Activated CD8-positive, alpha-beta memory T cell treated with anti-CD3 and anti-CD28 coated beads for 1 hour (primary cell): Measurements from ENCODE around the gene RPS6KC1.
"Not testable (repeated sequence)": the region's sequence is repeated elsewhere in the genome, so short reads cannot be mapped to it uniquely, and the experiment has no call there.

ENCODE experiments used
- DNase-seq, 2 donors: peaks; one replicate each; pipeline ENCODE4 v3.0.0-alpha.2; 2020; ENCODE audit warnings: low read depth in 1 of 2; ENCODE audit errors: extremely low read depth in 1 of 2

RPS6KC1 gene

DNA sequence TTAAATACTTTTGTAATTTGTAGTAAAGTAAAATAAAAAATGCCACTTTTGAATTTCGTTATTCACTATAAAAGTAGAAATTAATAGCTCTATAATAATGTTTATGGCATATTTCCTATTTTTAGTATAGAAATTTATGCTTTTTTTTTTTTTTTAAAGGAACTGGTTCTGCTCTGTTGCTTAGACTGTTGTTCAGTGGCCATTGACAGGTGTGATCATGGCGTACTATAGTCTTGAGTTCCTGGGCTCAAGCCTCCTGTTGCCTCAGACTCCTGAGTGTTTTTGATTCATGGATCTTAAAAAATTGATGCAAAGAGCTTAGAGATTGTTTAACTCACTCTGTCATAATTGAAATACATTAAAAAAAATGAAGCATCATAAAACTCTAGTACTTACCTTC is 53.6 kb downstream of the RPS6KC1 start:
- no peak for DNase-seq

DNA sequence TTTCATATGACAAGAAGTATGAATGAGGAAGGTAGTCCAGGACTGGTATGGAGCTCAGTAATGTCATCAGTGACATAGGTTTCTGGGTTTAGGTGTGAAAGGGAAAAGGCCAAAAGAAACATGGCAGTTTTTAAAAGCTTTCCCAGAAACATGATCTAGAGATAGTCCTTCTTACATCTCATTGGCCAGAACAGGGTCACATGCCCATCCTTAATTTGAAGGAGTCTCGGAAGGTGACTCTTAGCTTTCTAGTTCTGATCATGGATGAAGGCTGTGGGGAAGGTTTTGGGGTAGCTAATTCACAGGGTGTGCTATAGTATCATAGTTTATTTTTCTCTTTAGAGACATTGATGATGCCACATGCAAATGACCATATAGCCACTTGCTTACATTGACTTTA is 55.3 kb downstream of the RPS6KC1 start:
- no peak for DNase-seq

DNA sequence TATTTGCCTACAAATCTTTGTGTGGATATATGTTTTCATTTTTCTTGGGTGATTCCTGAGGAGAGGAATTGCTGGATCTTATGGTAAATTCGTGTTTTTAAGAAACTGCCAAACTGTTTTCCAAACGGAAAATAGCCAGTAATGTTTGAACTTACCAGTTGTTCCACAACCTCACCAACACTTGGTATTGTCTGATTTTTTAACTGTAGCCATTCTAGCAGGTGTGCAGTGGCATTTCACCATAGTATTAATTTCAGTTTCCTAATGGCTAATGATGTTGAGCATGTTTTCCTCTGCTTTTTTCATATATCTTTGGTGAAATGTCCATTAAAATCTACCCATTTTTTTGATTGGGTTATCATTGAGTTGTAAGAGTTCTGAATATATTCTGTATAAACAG is 56.6 kb downstream of the RPS6KC1 start:
- no peak for DNase-seq

DNA sequence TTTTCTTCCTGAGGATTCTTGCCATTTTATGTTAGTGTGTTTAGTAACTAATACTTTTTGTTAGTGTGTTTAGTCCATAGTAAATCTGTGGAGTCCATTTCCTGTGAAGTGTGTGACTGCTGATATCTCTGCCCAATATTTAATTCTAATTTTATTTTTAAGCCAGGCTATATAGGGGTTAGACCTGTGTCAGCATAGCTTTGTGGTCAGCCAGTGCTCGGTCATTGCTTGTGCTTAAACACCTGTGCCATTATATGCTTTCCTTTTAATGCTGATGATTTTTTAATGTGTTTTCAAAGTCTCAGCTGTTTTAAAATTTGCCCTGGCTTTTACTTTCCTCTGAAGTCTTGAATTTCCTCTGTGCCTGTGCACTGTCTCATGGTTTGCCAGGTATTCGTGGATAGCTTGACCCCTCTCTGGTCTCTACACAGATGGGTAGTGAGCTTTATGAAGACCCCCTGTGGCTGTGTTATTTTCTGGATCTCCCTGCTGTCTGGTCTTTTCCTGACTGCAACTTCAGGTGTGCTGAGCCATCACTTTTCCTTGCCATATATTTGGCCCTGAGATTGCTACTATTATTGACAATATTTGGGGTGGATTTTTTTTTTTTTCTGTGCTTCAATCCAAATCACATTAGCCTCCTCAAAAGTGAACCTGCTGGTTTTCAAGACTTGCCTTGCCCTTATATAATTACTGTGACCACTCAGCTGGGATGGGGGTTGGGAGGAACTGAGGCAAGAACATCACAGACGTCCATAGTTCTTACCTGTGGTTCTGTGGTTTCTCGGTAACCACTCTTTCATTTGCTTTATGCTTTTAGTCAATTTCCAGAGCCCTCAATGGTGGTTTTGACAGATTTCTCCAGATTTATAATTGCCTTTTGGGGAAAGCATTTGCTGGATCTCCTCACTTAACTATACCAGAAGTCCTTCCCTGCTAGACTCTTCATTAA is 59.6 kb downstream of the RPS6KC1 start:
- DNase-seq, result no peak

DNA sequence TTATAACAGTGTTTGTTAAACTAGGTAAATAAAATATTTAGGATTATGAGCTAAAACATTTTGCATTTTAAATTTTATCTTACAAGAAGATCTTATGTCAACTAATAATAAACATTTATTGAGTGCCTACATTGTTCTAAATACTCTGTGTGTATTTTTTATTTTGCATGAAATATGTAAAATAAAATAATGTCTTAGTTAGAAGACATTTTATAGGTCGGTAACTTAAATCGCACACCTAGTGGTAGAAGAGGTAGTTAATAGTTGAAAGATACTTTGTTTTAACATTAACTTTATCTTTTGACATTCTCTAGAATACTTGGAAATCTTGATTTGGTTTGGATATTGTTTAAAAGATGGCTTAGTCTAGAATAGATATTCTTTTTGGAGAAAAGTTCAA is 60.5 kb downstream of the RPS6KC1 start:
- no peak for DNase-seq

DNA sequence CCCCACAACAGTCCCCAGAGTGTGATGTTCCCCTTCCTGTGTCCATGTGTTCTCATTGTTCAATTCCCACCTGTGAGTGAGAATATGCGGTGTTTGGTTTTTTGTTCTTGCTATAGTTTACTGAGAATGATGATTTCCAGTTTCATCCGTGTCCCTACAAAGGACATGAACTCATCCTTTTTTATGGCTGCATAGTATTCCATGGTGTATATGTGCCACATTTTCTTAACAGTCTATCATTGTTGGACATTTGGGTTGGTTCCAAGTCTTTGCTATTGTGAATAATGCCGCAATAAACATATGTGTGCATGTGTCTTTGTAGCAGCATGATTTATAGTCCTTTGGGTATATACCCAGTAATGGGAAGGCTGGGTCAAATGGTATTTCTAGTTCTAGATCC is 61.7 kb downstream of the RPS6KC1 start:
- DNase-seq, result not testable (repeated sequence)

DNA sequence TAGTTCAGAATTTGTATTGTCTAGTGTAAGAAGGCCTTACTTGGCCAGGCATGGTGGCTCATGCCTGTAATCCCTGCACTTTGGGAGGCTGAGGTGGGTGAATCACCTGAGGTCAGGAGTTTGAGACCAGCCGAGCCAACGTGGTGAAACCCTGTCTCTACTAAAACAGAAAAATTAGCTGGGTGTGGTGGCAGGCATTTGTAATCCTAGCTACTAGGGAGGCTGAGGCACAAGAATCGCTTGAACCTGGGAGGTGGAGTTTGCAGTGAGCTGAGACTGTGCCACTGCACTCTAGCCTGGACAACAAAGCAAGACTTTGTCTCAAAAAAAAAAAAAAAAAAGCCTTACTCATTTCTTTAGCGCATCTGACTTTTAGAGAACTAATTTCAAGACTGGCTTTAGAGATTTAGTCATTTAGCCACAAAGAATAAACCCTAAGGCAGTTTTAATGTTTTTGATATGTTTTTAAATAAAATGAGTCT is 66.7 kb downstream of the RPS6KC1 start:
- not testable (repeated sequence) for DNase-seq

DNA sequence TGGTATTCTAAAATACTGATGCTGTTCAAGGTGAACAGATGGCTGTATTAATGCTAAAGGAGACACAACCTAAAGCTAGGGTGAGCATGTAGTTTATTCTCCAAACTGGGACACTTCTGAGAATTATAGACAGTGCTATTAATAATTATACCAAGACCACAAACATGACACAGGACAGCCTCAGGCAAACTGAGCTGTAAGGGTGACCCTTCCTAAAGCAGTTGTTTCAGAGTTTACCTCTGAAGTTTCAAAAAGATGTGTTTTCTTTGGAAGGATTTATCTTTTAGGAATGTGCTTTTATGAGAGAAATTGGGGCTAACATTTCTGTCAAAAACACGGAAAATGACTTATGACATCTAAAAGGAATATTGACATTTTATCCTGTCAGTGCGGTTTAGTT is 68.8 kb downstream of the RPS6KC1 start:
- DNase-seq, result no peak

DNA sequence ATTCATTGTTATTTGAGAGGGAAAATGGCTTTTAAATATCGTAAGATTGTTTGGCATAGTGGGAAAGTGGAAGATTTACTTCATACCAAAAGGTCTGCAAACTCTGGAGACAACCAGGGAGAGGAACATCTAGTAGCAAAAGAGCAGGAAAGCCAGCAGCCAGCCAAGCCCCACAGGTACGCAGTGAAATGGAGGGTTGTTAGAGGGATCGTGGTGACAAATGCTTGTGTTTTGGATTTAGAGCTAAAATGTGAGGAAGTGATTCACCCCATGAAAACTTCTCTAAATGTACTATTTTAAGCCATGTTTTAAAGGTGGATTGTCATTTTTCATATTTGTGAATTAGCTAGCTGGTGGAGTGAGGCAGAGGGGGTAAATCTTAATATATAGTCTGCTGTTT is 69.3 kb downstream of the RPS6KC1 start:
- no peak for DNase-seq

DNA sequence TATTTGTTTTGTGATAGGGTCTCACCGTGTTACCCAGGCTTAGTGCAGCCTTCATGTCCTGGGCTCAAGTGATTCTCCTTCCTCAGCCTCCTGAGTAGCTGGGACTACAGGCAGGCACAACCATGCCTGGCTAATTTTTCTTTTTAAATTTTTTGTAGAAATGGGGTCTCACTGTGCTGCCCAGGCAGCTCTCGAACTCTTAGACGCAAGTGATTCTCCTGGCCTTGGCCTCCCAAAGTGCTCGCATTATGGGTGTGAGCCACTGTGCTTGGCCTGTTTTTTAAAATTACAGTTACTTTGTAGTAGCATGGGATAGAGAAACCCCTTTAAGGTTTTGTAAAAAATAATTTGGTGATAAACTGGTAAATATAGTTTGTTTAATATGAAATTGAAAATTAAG is 69.9 kb downstream of the RPS6KC1 start:
- DNase-seq, result no peak

DNA sequence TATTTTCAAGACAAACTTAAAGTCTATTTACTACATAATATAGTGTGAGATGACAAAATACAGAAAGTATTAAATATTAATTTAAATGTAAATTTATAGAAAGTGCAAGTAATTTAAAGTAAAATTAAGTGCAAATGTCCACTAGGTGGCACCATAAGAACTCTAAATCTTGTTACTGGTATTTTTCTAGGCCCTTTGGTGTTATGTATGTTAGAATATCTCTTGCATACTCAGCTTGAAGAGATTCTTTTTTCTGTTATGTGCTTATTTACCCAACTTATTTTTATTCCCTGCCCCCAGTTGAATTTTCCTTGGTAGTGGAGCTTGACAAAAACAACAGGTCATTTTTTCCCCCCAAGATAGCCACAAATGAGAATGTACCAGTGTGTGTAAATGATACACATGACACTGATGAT is 71.5 kb downstream of the RPS6KC1 start:
- no peak for DNase-seq

DNA sequence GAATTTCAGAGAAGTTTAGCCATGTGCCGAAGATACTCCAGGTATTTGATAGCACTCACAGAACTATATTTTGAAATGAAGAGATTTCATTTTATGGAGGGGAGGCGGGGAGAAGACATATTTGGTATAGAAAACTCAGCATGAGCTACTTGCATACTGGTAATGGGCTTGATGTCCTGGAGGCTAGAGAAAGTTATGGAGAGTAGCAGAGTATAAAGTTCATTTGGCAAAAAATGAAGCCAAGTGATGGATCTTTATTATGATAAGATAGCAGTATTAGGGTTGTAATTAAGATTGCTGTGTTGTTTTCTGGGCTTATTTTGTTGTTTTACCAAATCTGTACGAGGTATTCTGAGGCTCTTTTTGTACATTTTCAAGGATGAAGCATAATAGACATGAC is 72.0 kb downstream of the RPS6KC1 start:
- no peak for DNase-seq

DNA sequence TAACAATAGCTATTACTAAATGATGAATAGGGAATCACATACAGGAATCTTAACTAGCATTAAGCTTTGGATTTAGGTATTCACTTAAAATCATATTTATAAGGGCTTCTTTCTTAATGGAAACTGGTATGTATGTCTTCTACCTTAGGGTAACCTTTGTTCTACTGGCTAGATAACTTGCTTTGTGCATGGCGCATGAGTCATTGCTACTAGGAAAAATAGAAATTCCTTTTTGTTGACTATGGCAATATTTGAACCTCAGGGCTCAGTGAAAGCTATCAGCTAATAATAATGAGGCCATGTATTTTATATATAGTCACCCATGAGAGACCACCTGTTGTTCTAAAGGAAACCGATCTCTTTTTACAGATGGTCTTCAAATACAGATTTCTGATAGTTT is 72.5 kb downstream of the RPS6KC1 start:
- no peak for DNase-seq

DNA sequence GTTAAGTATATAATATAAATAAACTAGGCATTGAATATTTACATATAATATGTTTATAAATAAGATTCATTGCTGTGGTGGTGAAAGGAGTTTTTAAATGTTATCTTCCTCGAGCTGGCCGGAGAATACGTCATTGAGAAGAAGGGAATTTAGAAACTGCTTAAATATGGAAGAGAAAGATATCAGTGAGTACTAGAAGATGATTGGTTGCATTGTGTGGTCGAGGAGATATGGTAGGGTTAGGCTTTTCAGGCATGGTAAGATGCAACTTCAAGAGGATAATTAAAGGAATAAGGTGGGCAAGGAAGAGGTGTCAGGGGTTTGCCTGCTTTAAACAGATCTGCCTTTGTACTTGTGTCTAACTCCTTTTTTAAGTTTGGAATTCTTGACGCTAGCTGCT is 73.5 kb downstream of the RPS6KC1 start:
- no peak for DNase-seq

DNA sequence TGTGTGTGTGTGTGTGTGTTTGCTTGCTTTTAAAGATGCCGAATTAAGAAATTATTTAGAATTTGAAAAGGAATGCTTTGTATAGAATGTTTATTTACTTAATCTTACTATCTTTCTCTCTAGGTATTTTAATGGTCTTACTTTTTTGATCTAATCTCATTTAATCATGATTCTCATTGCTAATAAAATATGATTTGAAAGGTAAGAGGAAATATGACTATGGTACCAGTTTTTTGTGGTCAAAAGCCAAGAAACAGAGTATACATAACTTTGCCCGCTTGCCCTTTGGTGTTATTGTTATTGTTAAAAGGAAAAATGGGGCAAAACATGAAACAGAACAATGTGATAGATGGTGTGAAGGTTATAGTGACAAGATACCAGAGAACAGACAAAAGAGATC is 74.6 kb downstream of the RPS6KC1 start:
- no peak for DNase-seq

DNA sequence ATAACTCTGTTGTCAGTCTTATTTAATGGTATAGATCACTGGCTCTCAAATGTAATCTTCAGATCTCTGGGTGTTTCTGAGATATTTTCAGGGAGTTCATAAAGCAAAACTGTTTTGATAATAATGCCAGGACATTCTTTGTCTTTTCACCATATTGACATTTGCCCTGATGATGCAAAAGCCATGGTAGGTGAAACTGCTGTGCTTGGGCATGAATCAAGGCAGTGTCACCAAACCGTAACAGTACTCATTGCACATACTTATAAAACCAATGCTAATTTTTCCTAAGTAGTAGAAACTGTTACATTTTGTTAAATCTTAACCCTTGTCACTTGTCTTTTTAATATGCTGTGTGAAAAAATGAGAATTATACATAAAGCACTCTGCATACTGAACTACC is 76.0 kb downstream of the RPS6KC1 start:
- DNase-seq, result no peak

DNA sequence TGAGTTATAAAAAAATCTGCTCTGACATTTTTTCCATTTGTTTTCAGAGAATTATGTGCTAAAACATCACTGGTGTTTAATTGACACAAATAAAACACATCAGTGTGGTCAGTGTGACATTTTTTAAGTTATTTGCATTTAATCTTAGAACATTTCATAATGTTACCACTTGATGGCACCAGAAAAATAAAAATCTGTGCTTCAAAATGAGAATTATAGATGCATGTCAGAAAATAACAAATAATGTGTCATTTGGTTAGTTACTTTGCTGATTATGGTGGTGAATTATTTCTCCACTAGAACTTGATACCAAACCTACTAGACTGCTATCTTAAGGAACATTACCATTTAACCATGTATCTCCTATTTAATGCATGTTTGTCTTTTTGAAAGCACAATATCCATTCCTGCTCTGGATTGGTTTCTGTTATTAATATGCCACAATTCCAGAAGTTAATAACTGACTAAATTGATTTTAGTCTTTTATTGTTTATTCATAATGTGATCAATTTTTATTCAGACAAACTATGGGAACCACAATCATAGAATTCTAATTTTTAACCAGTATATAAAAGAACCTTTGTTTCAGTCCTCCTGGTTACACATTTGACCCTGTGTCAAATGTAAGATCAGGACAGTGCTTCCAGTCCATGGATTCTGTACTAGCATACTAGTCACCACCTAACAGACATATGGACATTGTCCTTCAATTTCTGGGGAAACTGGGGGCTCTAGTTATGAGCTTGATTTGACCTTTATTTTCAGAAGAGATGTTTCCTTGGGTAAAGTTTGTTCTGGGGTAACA is 81.0 kb downstream of the RPS6KC1 start:
- DNase-seq, result no peak

DNA sequence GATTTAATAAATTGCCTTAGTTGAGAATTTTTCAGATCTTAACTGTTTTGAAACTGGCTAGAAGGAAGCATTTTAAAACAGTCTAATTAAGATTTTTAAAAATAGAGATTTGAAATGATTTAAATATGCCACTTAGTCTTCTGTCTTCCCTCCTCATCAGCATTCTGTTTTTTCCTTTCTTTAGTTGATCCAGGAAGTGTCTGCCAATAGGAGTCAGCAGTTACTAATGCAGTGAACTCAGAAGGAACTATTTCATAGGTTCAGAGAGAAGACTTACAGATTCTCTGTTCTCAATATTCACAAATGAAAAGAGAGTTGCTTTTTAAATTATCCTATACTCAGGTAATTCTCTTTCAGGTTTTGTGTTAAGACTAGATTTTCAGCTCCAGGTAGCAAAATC is 84.5 kb downstream of the RPS6KC1 start:
- no peak for DNase-seq

DNA sequence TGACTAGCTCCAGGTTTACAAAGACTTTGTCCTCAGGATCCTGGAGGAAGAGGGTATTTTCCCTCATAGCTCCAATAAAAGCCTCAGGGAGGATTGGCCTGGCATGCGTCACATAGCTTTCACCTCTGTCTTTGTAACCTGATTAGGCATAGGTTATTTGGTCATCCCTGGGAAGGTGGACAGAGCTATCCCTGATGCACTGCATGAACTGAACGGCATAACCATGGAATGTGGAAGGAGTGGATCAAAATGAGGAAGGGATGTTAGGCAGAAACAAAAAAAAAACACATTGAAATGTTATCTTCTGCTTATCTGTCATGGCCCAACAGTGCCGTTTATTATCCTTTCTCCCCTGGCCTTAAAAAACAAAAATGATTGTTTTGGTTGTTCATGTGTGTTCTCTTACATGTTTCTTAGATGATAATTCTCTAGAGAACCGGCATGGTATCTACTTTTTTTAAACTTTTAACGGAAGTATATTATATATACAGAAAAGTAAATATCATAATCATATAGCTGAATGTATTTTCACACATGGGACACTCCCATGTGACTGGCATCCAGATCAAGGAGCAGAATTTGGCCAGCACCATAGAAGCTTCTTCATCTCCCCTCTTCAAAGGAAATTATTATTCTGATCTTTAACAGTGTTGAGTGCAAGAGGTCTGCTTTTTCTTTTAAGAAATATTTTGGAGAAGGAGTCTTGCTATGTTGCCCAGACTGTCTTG is 85.3 kb downstream of the RPS6KC1 start:
- DNase-seq, result no peak

DNA sequence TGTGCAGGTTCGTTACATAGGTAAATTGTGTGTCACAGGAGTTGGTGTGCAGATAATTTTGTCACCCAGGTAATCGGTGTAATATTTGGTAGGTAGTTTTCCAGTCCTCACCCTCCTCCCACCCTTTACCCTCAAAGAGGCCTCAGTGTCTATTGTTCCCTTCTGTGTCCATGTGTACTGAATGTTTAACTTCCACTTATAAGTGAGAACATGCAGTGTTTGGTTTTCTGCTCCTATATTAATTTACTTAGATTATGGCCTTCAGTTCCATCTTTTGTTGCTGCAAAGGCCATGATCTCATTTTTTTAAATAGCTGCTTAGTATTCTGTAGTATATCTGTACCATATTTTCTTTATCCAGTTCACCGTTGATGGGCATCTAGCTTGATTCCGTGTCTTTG is 87.3 kb downstream of the RPS6KC1 start:
- DNase-seq, result no peak

DNA sequence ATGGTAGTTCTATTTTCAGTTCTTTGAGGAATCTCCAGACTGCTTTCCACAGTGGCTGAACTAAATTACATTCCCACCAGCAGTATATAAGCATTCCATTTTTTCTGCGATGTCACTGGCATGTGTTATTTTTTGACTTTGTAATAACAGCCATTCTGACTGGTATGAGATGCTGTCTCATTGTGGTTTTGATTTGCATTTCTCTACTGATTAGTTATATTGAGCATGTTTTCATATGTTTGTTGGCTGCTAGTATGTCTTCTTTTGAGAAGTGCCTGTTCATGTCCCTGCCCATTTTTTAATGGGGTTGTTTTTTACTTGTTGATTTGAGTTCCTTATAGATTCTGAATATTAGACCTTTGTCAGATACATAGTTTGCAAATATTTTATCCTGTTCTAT is 87.9 kb downstream of the RPS6KC1 start:
- DNase-seq, result no peak
